Astrocyte (in vitro differentiated cells and primary cell): ENCODE results near the gene CERS5. TPM values are rescaled to one million over a fixed set of nuclear protein-coding genes. Genes with fewer than 3 reads are reported as not detected.
"Not testable (repeated sequence)": the region's sequence is repeated elsewhere in the genome, so short reads cannot be mapped to it uniquely, and the experiment has no call there.

Experiments used
- DNase-seq: peaks from one replicate; pipeline ENCODE4 v3.0.0-alpha.2; 2010; ENCODE audit warnings: low read depth
- FAIRE-seq: peaks from 2 replicates; lab custom pipeline; 2011; peaks lifted over from hg19 to GRCh38; lab: Jason Lieb, UNC
- H2AFZ ChIP-seq: 2 replicates; pipeline ENCODE4 v1.6.0; 2012; ENCODE audit warnings: low read depth, low read length, inconsistent platforms
- H3K27ac ChIP-seq: 2 replicates; pipeline ENCODE4 v1.5.1; 2011; ENCODE audit warnings: low read depth, low read length, inconsistent platforms
- H3K27me3 ChIP-seq: 2 replicates; pipeline ENCODE4 v1.6.0; 2011; ENCODE audit warnings: low read length, inconsistent platforms; ENCODE audit not compliant: insufficient read depth
- H3K36me3 ChIP-seq: 2 replicates; pipeline ENCODE4 v1.5.1; 2011; ENCODE audit warnings: low read length, inconsistent platforms; ENCODE audit not compliant: insufficient read depth
- H3K4me1 ChIP-seq: 2 replicates; pipeline ENCODE4 v1.5.1; 2011; ENCODE audit warnings: low read length, inconsistent platforms; ENCODE audit not compliant: insufficient read depth
- H3K4me2 ChIP-seq: 2 replicates; pipeline ENCODE4 v1.6.0; 2012; ENCODE audit warnings: low read length, inconsistent platforms
- H3K4me3 ChIP-seq: 2 replicates; pipeline ENCODE4 v1.5.1; 2011; ENCODE audit warnings: low read depth, mild to moderate bottlenecking, low read length, inconsistent platforms; ENCODE audit not compliant: insufficient read depth
- H3K79me2 ChIP-seq: 2 replicates; pipeline ENCODE4 v1.6.0; 2012; ENCODE audit warnings: mild to moderate bottlenecking, low read length, inconsistent platforms; ENCODE audit not compliant: insufficient read depth
- H3K9ac ChIP-seq: 2 replicates; pipeline ENCODE4 v1.6.0; 2012; ENCODE audit warnings: mild to moderate bottlenecking, low read length, inconsistent platforms
- H3K9me3 ChIP-seq: 2 replicates; pipeline ENCODE4 v1.5.1; 2012; ENCODE audit warnings: low read depth, mild to moderate bottlenecking, low read length, inconsistent platforms; ENCODE audit not compliant: insufficient read depth
- H4K20me1 ChIP-seq: 2 replicates; pipeline ENCODE4 v1.6.0; 2012; ENCODE audit warnings: low read length, inconsistent platforms; ENCODE audit not compliant: insufficient read depth
- H3K27ac Mint-ChIP-seq: one replicate; pipeline ENCODE4 v1.8.0; 2021; ENCODE audit warnings: mild to moderate bottlenecking, mixed read lengths; ENCODE audit not compliant: unreplicated experiment
- H3K27me3 Mint-ChIP-seq: one replicate; pipeline ENCODE4 v1.8.0; 2021; ENCODE audit warnings: low read depth, mixed read lengths; ENCODE audit not compliant: unreplicated experiment
- H3K36me3 Mint-ChIP-seq: one replicate; pipeline ENCODE4 v1.8.0; 2021; ENCODE audit warnings: low read depth, mixed read lengths; ENCODE audit not compliant: unreplicated experiment
- H3K4me1 Mint-ChIP-seq: one replicate; pipeline ENCODE4 v1.8.0; 2021; ENCODE audit warnings: low read depth, mixed read lengths; ENCODE audit not compliant: unreplicated experiment
- H3K4me3 Mint-ChIP-seq: one replicate; pipeline ENCODE4 v1.8.0; 2021; ENCODE audit warnings: mild to moderate bottlenecking, moderate library complexity, mixed read lengths; ENCODE audit not compliant: unreplicated experiment
- H3K9me3 Mint-ChIP-seq: one replicate; pipeline ENCODE4 v1.8.0; 2021; ENCODE audit warnings: mild to moderate bottlenecking, mixed read lengths; ENCODE audit not compliant: unreplicated experiment
- EZH2 ChIP-seq: IDR thresholded peaks from 2 replicates; pipeline ENCODE4 v1.6.1; 2012; ENCODE audit warnings: mild to moderate bottlenecking, low read length, inconsistent platforms; ENCODE audit not compliant: insufficient read depth
- total RNA-seq: library from RNA; stranded (reverse); gene quantifications from 2 replicates; pipeline ENCODE4 v1.2.1, GENCODE V29; 2021
- TF ChIP-seq, protein P1 (sequence below): IDR thresholded peaks from 2 replicates; pipeline ENCODE4 v1.5.1; 2011; ENCODE audit warnings: low read depth, mild to moderate bottlenecking, inconsistent platforms, low read length, moderate library complexity; ENCODE audit not compliant: insufficient read depth

The CERS5 gene
- total RNA-seq, 1 donor from 2014 or later: 115 TPM

DNA sequence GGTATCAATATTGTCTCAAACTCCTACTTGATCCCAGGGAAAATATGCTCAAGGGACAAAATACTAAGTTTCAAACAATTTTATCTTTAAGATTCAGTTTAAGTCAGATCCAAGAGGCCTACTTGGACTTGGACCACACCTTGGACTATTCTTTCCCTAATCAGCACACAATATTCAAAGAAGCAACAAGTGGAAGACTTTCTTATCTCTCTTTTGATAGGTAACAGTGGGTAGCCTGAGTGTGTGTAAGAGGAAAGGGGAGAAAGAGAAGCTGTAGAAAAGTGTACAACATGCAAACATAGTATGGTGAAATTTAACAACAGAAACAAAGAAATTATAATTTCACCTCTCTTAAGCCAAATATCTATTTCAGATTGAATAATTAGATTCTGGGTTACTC is 6.5 kb downstream of the CERS5 start:
- FAIRE-seq (no peak), DNase-seq (no peak)
- Mint-ChIP-seq H3K36me3 (peaks cover 7% of the 10 kb centered on the region), H3K4me3 (no peak overlapping the region), H3K9me3 (no peaks in the 10 kb centered on the region), H3K4me1 (peaks cover 11% of the 10 kb centered on the region), H3K27ac (no peak overlapping the region), H3K27me3 (no peaks in the 10 kb centered on the region)
- Histone ChIP-seq H3K4me1 (peaks cover 10% of the 10 kb centered on the region), H2AFZ (no peak overlapping the region), H3K79me2 (peaks cover 87% of the 10 kb centered on the region), H3K36me3 (no peaks in the 10 kb centered on the region), H3K4me2 (no peak overlapping the region), H3K9ac (no peak overlapping the region), H3K4me3 (no peak overlapping the region), H3K27ac (no peak overlapping the region), H4K20me1 (peaks cover 54% of the 10 kb centered on the region), H3K9me3 (no peaks in the 10 kb centered on the region), H3K27me3 (no peaks in the 10 kb centered on the region)
- TF ChIP-seq EZH2: no peak
- TF ChIP-seq, protein P1, sequence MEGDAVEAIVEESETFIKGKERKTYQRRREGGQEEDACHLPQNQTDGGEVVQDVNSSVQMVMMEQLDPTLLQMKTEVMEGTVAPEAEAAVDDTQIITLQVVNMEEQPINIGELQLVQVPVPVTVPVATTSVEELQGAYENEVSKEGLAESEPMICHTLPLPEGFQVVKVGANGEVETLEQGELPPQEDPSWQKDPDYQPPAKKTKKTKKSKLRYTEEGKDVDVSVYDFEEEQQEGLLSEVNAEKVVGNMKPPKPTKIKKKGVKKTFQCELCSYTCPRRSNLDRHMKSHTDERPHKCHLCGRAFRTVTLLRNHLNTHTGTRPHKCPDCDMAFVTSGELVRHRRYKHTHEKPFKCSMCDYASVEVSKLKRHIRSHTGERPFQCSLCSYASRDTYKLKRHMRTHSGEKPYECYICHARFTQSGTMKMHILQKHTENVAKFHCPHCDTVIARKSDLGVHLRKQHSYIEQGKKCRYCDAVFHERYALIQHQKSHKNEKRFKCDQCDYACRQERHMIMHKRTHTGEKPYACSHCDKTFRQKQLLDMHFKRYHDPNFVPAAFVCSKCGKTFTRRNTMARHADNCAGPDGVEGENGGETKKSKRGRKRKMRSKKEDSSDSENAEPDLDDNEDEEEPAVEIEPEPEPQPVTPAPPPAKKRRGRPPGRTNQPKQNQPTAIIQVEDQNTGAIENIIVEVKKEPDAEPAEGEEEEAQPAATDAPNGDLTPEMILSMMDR: no peak

DNA sequence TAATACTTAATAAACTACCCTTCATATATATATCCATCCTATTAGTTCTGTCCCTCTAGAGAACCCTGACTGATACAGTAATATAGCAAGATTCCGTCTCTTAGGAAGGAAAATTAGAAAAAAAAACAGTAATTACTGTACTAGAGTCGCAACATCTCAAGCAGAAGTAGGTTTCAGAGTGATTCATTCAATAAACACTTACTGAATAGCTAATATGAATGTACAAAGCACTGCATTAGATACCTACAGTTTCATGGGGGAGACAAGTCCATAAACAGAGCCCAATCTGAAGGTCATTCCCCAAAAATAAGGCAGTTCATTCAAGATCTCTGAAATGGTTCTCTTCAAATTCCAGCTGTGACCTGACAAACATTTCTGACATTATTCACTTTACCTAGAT is 9.9 kb downstream of the CERS5 start:
- Histone ChIP-seq H3K27me3 (no peaks in the 10 kb centered on the region), H3K36me3 (no peaks in the 10 kb centered on the region), H3K9me3 (no peaks in the 10 kb centered on the region), H3K27ac (no peak overlapping the region), H3K4me2 (no peak overlapping the region), H3K9ac (no peak overlapping the region), H3K4me3 (no peak overlapping the region), H4K20me1 (peaks cover 54% of the 10 kb centered on the region), H3K4me1 (peaks cover 10% of the 10 kb centered on the region), H2AFZ (no peak overlapping the region), H3K79me2 (peaks cover 85% of the 10 kb centered on the region)
- Mint-ChIP-seq H3K9me3 (no peaks in the 10 kb centered on the region), H3K27me3 (no peaks in the 10 kb centered on the region), H3K4me3 (no peak overlapping the region), H3K4me1 (peaks cover 8% of the 10 kb centered on the region), H3K27ac (peak overlapping the region; percentile 31), H3K36me3 (peaks cover 3% of the 10 kb centered on the region)
- no peak for TF ChIP-seq EZH2
- TF ChIP-seq, protein P1: no peak
- peak; percentile 50 for FAIRE-seq
- peak; percentile 49 for DNase-seq

DNA sequence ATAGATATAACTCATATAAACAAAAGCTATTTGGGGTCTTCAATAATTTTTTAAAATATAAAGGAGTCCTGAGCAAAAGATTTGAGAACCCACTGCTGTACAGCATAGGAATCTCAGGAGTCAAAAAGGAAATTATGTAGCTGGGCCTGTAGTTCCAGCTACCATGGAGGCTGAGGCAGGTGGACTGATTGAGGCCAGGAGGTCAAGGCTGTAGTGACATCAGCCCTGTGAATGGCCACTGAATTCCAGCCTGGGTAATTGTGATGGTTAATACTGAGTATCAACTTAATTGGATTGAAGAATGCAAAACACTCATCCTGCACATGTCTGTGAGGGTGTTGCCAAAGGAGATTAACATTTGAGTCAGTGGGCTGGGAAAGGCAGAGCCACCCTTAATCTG is 10.5 kb downstream of the CERS5 start:
- no peaks in the 10 kb centered on the region for H3K36me3 ChIP-seq
- Mint-ChIP-seq H3K27ac (peak overlapping the region; percentile 66), H3K27me3 (no peaks in the 10 kb centered on the region), H3K4me3 (no peak overlapping the region), H3K4me1 (peaks cover 8% of the 10 kb centered on the region), H3K9me3 (no peaks in the 10 kb centered on the region), H3K36me3 (peaks cover 3% of the 10 kb centered on the region)
- TF ChIP-seq, protein P1: no peak
- TF ChIP-seq EZH2: no peak
- no peak for DNase-seq
- no peaks in the 10 kb centered on the region for H3K27me3 ChIP-seq
- no peak overlapping the region for H3K27ac ChIP-seq
- H3K4me2 ChIP-seq: no peak overlapping the region
- H4K20me1 ChIP-seq: peaks cover 56% of the 10 kb centered on the region
- FAIRE-seq: no peak
- peaks cover 10% of the 10 kb centered on the region for H3K4me1 ChIP-seq
- no peaks in the 10 kb centered on the region for H3K9me3 ChIP-seq
- H3K4me3 ChIP-seq: no peak overlapping the region
- H2AFZ ChIP-seq: no peak overlapping the region
- H3K9ac ChIP-seq: no peak overlapping the region
- peaks cover 85% of the 10 kb centered on the region for H3K79me2 ChIP-seq

DNA sequence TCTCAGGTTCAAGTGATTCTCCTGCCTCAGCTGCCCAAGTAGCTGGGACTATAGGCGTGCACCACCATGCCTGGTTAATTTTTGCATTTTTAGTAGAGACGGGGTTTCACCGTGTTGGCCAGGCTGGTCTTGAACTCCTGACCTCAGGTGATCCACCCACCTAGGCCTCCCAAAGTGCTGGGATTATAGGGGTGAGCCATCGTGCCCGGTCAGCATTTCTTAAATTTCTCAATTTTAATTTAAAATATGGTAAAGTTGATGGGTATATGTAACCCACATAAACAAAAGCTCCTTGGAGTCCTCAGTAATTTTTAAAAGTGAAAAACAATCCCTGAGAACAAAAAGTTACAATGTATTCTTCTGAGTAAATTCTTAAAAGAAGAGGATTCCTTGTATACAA is 12.2 kb downstream of the CERS5 start:
- H3K4me1 ChIP-seq: peaks cover 10% of the 10 kb centered on the region
- H3K27ac Mint-ChIP-seq, H3K4me3 ChIP-seq, H3K27me3 ChIP-seq, H3K27me3 Mint-ChIP-seq, FAIRE-seq, DNase-seq, H3K4me2 ChIP-seq, H3K9me3 ChIP-seq, H3K36me3 ChIP-seq, H3K9me3 Mint-ChIP-seq, H3K4me3 Mint-ChIP-seq, H2AFZ ChIP-seq, H3K27ac ChIP-seq, H3K36me3 Mint-ChIP-seq, H3K9ac ChIP-seq: not testable (repeated sequence)
- H3K79me2 ChIP-seq: peaks cover 86% of the 10 kb centered on the region
- H4K20me1 ChIP-seq: peaks cover 59% of the 10 kb centered on the region
- peaks cover 17% of the 10 kb centered on the region for H3K4me1 Mint-ChIP-seq
